SH-SY5Y (cell line): ENCODE data around the gene RGS17.

Source experiments
- GATA2 ChIP-seq: IDR thresholded peaks from 2 replicates; pipeline ENCODE4 v1.6.1; 2011; ENCODE audit warnings: mild to moderate bottlenecking, low read depth, low read length
- GATA3 ChIP-seq: IDR thresholded peaks from 2 replicates; pipeline ENCODE4 v1.6.1; 2011; ENCODE audit warnings: low read depth, mild to moderate bottlenecking, low read length, moderate library complexity

RGS17 gene

GRCh38 chr6:153038378-153039057, 92.6 kb downstream of the RGS17 start:
- TF ChIP-seq GATA2 (no peak), GATA3 (no peak)

- no peak for TF ChIP-seq GATA2
- TF ChIP-seq GATA3: no peak
These were observed 96.9 kb downstream of the RGS17 start for GRCh38 chr6:153034139-153034538.

- TF ChIP-seq GATA3: no peak
- no peak for TF ChIP-seq GATA2
These were observed 98.7 kb downstream of the RGS17 start for GRCh38 chr6:153032255-153032882.

- TF ChIP-seq GATA2 (no peak), GATA3 (no peak)
These were observed 99.6 kb downstream of the RGS17 start for GRCh38 chr6:153031335-153031955.

GRCh38 chr6:153028963-153029362, 102.1 kb downstream of the RGS17 start:
- no peak for TF ChIP-seq GATA2
- no peak for TF ChIP-seq GATA3

GRCh38 chr6:153028286-153028685, 102.8 kb downstream of the RGS17 start:
- TF ChIP-seq GATA2 (no peak), GATA3 (no peak)

- TF ChIP-seq GATA2: no peak
- TF ChIP-seq GATA3: no peak
These were observed 103.6 kb downstream of the RGS17 start for GRCh38 chr6:153027480-153027879.

GRCh38 chr6:153024709-153025017, 106.4 kb downstream of the RGS17 start:
- TF ChIP-seq GATA3 (no peak), GATA2 (no peak)

GRCh38 chr6:153023977-153024708, 106.9 kb downstream of the RGS17 start:
- TF ChIP-seq GATA2: no peak
- no peak for TF ChIP-seq GATA3

- TF ChIP-seq GATA2 (no peak), GATA3 (no peak)
These were observed 112.7 kb downstream of the RGS17 start for GRCh38 chr6:153018355-153018754.

- TF ChIP-seq GATA2: no peak
- TF ChIP-seq GATA3: no peak
These were observed 114.2 kb downstream of the RGS17 start for GRCh38 chr6:153016846-153017245.

GRCh38 chr6:153015094-153015640, 115.9 kb downstream of the RGS17 start:
- TF ChIP-seq GATA3: no peak
- no peak for TF ChIP-seq GATA2

- TF ChIP-seq GATA3 (no peak), GATA2 (no peak)
These were observed 117.6 kb downstream of the RGS17 start for GRCh38 chr6:153013438-153013837.

- TF ChIP-seq GATA3 (no peak), GATA2 (no peak)
These were observed 118.2 kb downstream of the RGS17 start for GRCh38 chr6:153012856-153013255.
